Sciatic nerve (tissue), 2 donors: Measurements from ENCODE around the gene CTNNA2. TPM values are rescaled to one million over a fixed set of nuclear protein-coding genes. Genes with fewer than 3 reads are reported as not detected.

ENCODE experiments used
- ATAC-seq: fragments of 200-7000 bp; cut with Tn5 transposase; one replicate; pipeline ENCODE4 v1.9.1; 2020; ENCODE audit warnings: mild to moderate bottlenecking, moderate library complexity
- DNase-seq: peaks from one replicate; pipeline ENCODE4 v3.0.0-alpha.2; 2020; ENCODE audit warnings: low spot score
- intact Hi-C: fragments of 100-400 bp; cut with DNase I; formaldehyde crosslinking; loops from one replicate; pipeline ENCODE4 v1.14.2; 2022
- total RNA-seq: library from RNA; stranded (reverse); fragmentation: NEBNext Ultra II Directional; extraction: Animal tissue kit (Norgen Biotek cat#: 25700); gene quantifications from one replicate; pipeline ENCODE4 v1.2.1, GENCODE V29; 2021
- donor health status: DM: no; HTN: no; CAD: no.
- donor health status: DM: no; HTN: no; CAD: no.

Gene CTNNA2
- total RNA-seq, 1 donor from 2014 or later, result 5.4 TPM

GRCh38 chr2:79770926-79771325 lies 258.1 kb downstream of the CTNNA2 start:
- intact Hi-C loops, result no loop called here
- no peak for DNase-seq
- no peak for ATAC-seq

GRCh38 chr2:79771493-79771892 lies 258.6 kb downstream of the CTNNA2 start:
- ATAC-seq (no peak), DNase-seq (no peak)
- intact Hi-C loops, result no loop called here

- intact Hi-C loops, result no loop called here
- no peak for DNase-seq
- no peak for ATAC-seq
Observed at GRCh38 chr2:79774016-79774415, 261.2 kb downstream of the CTNNA2 start.

- ATAC-seq, result no peak
- intact Hi-C loops, result no loop called here
Observed at GRCh38 chr2:79776461-79776860, 263.6 kb downstream of the CTNNA2 start.

GRCh38 chr2:79780781-79781180 lies 267.9 kb downstream of the CTNNA2 start:
- no peak for DNase-seq
- no peak for ATAC-seq
- intact Hi-C loops, result no loop called here

More at GRCh38 chr2:79776461-79776860, 263.6 kb downstream of the CTNNA2 start:
- no peak for DNase-seq

- DNase-seq (no peak), ATAC-seq (no peak)
- intact Hi-C loops, result no loop called here
Observed at GRCh38 chr2:79782576-79783452, 270.0 kb downstream of the CTNNA2 start.

- intact Hi-C loops, result no loop called here
- DNase-seq, result no peak
Observed at GRCh38 chr2:79788952-79789651, 276.3 kb downstream of the CTNNA2 start.

GRCh38 chr2:79789811-79790210 lies 277.0 kb downstream of the CTNNA2 start:
- ATAC-seq (no peak), DNase-seq (no peak)
- intact Hi-C loops, result no loop called here

More at GRCh38 chr2:79788952-79789651, 276.3 kb downstream of the CTNNA2 start:
- ATAC-seq, result no peak

GRCh38 chr2:79792090-79792489 lies 279.2 kb downstream of the CTNNA2 start:
- intact Hi-C loops, result no loop called here
- ATAC-seq, result no peak

GRCh38 chr2:79793006-79793405 lies 280.2 kb downstream of the CTNNA2 start:
- DNase-seq, result no peak
- intact Hi-C loops, result no loop called here
- no peak for ATAC-seq

More at GRCh38 chr2:79792090-79792489, 279.2 kb downstream of the CTNNA2 start:
- DNase-seq, result no peak

GRCh38 chr2:79796641-79797040 lies 283.8 kb downstream of the CTNNA2 start:
- DNase-seq (no peak), ATAC-seq (no peak)
- intact Hi-C loops, result no loop called here

GRCh38 chr2:79798776-79799175 lies 285.9 kb downstream of the CTNNA2 start:
- no peak for ATAC-seq
- no peak for DNase-seq
- intact Hi-C loops, result no loop called here

GRCh38 chr2:79799729-79800128 lies 286.9 kb downstream of the CTNNA2 start:
- ATAC-seq (no peak), DNase-seq (no peak)
- intact Hi-C loops, result no loop called here

GRCh38 chr2:79801082-79801481 lies 288.2 kb downstream of the CTNNA2 start:
- intact Hi-C loops, result no loop called here
- ATAC-seq, result no peak
- no peak for DNase-seq

GRCh38 chr2:79817288-79817687 lies 304.4 kb downstream of the CTNNA2 start:
- DNase-seq, result no peak
- ATAC-seq, result no peak
- intact Hi-C loops, result no loop called here

- ATAC-seq (no peak), DNase-seq (no peak)
- intact Hi-C loops, result no loop called here
Observed at GRCh38 chr2:79820281-79820680, 307.4 kb downstream of the CTNNA2 start.

- DNase-seq (no peak), ATAC-seq (no peak)
- intact Hi-C loops, result no loop called here
Observed at GRCh38 chr2:79822136-79822535, 309.3 kb downstream of the CTNNA2 start.

- DNase-seq (no peak), ATAC-seq (no peak)
- intact Hi-C loops, result no loop called here
Observed at GRCh38 chr2:79824086-79824786, 311.4 kb downstream of the CTNNA2 start.

GRCh38 chr2:79827881-79828280 lies 315.0 kb downstream of the CTNNA2 start:
- intact Hi-C loops, result no loop called here
- ATAC-seq (no peak), DNase-seq (no peak)

- ATAC-seq (no peak), DNase-seq (no peak)
- intact Hi-C loops, result no loop called here
Observed at GRCh38 chr2:79830501-79830900, 317.6 kb downstream of the CTNNA2 start.
